22Rv1 (cell line): ENCODE results near the gene NCBP2.

Experiments
- CTCF ChIP-seq: fragments of 450-650 bp; IDR thresholded peaks from 2 replicates; pipeline ENCODE4 v1.5.1; 2017; ENCODE audit warnings: mild to moderate bottlenecking
- ZFX ChIP-seq: fragments of 450-650 bp; IDR thresholded peaks from 2 replicates; pipeline ENCODE4 v1.6.1; 2017; ENCODE audit warnings: antibody characterized with exemption, borderline replicate concordance

GRCh38 chr3:196965804-196966173, 23.5 kb upstream of the NCBP2 start:
- TF ChIP-seq CTCF (no peak), ZFX (no peak)
